GM23338 (cell line): ENCODE data around the gene GYPC. TPM values are rescaled to one million over a fixed set of nuclear protein-coding genes. Genes with fewer than 3 reads are reported as not detected.
A peak's percentile ranks its signal among the peaks of the same experiment; 100 is the strongest.

Source experiments
- ATAC-seq: fragments of 200-7000 bp; cut with Tn5 transposase; 3 replicates; pipeline ENCODE4 v1.9.1; 2020
- DNase-seq: peaks from one replicate; pipeline ENCODE4 v3.0.0-alpha.2; 2015; ENCODE audit warnings: low spot score
- H2AFZ ChIP-seq: fragments of 200-600 bp; sonication (generic); 2 replicates; pipeline ENCODE4 v1.8.0; 2016; ENCODE audit warnings: antibody characterized with exemption, mild to moderate bottlenecking, moderate library complexity
- H3F3A ChIP-seq: fragments of 200-600 bp; sonication (generic); replicated peaks from 2 replicates; pipeline ENCODE4 v1.8.0; 2017; ENCODE audit warnings: antibody characterized with exemption, mixed run types, low read depth
- H3K27ac ChIP-seq: fragments of 200-600 bp; sonication (generic); 2 replicates; pipeline ENCODE4 v1.6.1; 2016; ENCODE audit warnings: low read depth
- H3K27me3 ChIP-seq: fragments of 200-600 bp; sonication (generic); 2 replicates; pipeline ENCODE4 v1.8.0; 2016; ENCODE audit warnings: mild to moderate bottlenecking, mixed run types, moderate library complexity; ENCODE audit not compliant: insufficient read depth
- H3K36me3 ChIP-seq: fragments of 200-600 bp; sonication (generic); 2 replicates; pipeline ENCODE4 v1.8.0; 2016; ENCODE audit warnings: mild to moderate bottlenecking; ENCODE audit not compliant: insufficient read depth
- H3K4me1 ChIP-seq: fragments of 200-600 bp; sonication (generic); 2 replicates; pipeline ENCODE4 v1.8.0; 2016; ENCODE audit warnings: mild to moderate bottlenecking, moderate library complexity; ENCODE audit not compliant: insufficient read depth
- H3K4me2 ChIP-seq: fragments of 200-600 bp; sonication (generic); 2 replicates; pipeline ENCODE4 v1.7.1; 2017; ENCODE audit warnings: mixed run types
- H3K4me3 ChIP-seq: fragments of 200-600 bp; sonication (generic); 2 replicates; pipeline ENCODE4 v1.6.1; 2016; ENCODE audit warnings: mixed run types
- H3K79me2 ChIP-seq: fragments of 200-600 bp; sonication (generic); replicated peaks from 2 replicates; pipeline ENCODE4 v1.8.0; 2017; ENCODE audit warnings: mild to moderate bottlenecking; ENCODE audit not compliant: insufficient read depth
- H3K9me2 ChIP-seq: fragments of 200-600 bp; sonication (generic); 2 replicates; pipeline ENCODE4 v1.8.0; 2017; ENCODE audit not compliant: insufficient read depth
- H4K20me1 ChIP-seq: fragments of 200-600 bp; sonication (generic); replicated peaks from 2 replicates; pipeline ENCODE4 v1.8.0; 2017; ENCODE audit warnings: mild to moderate bottlenecking; ENCODE audit not compliant: insufficient read depth
- H3K27ac Mint-ChIP-seq: 2 replicates; pipeline ENCODE4 v1.8.0; 2020; ENCODE audit warnings: inconsistent platforms, mild to moderate bottlenecking, moderate library complexity, mixed read lengths
- H3K27me3 Mint-ChIP-seq: 3 replicates; pipeline ENCODE4 v1.8.0; 2022; ENCODE audit warnings: low read depth, mild to moderate bottlenecking, moderate library complexity, mixed read lengths, inconsistent platforms; ENCODE audit not compliant: insufficient read depth, poor library complexity
- H3K36me3 Mint-ChIP-seq: 3 replicates; pipeline ENCODE4 v1.8.0; 2021; ENCODE audit warnings: low read depth, mild to moderate bottlenecking, inconsistent platforms, moderate library complexity, mixed read lengths
- H3K4me1 Mint-ChIP-seq: 3 replicates; pipeline ENCODE4 v1.8.0; 2020; ENCODE audit warnings: mild to moderate bottlenecking, inconsistent platforms, mixed read lengths
- H3K4me3 Mint-ChIP-seq: 3 replicates; pipeline ENCODE4 v1.8.0; 2021; ENCODE audit warnings: moderate library complexity, mild to moderate bottlenecking, inconsistent platforms, mixed read lengths
- H3K9me3 Mint-ChIP-seq: 3 replicates; pipeline ENCODE4 v1.8.0; 2020; ENCODE audit warnings: moderate library complexity, mild to moderate bottlenecking, inconsistent platforms, mixed read lengths
- CTCF ChIP-seq, 2 experiments: fragments of 200-600 bp in 1 of 2; sonication (generic) in 1 of 2; conservative IDR thresholded peaks; 2 replicates each; pipeline versions ENCODE4 v1.5.1 to v1.6.1; 2016 to 2017; ENCODE audit warnings: antibody characterized with exemption in 2 of 2, low read depth in 2 of 2, mild to moderate bottlenecking in 2 of 2, moderate library complexity in 1 of 2
- EZH2 ChIP-seq: fragments of 200-600 bp; sonication (generic); IDR thresholded peaks from one replicate; pipeline ENCODE4 v1.8.0; 2017; ENCODE audit warnings: antibody characterized with exemption, mild to moderate bottlenecking, low read depth; ENCODE audit not compliant: unreplicated experiment
- JUNB ChIP-seq: IDR thresholded peaks from one replicate; pipeline ENCODE4 v1.6.1; 2016; ENCODE audit warnings: antibody characterized with exemption; ENCODE audit not compliant: unreplicated experiment
- NANOG ChIP-seq: IDR thresholded peaks from 2 replicates; pipeline ENCODE4 v1.6.1; 2016; ENCODE audit warnings: antibody characterized with exemption, borderline replicate concordance
- REST ChIP-seq: IDR thresholded peaks from one replicate; pipeline ENCODE4 v1.6.1; 2018; ENCODE audit warnings: antibody characterized with exemption; ENCODE audit not compliant: unreplicated experiment
- STAT1 ChIP-seq: IDR thresholded peaks from one replicate; pipeline ENCODE4 v1.6.1; 2016; ENCODE audit warnings: antibody characterized with exemption; ENCODE audit not compliant: unreplicated experiment
- ZNF114 ChIP-seq: fragments of 250-450 bp; sonication (Bioruptor Pico); IDR thresholded peaks from 2 replicates; pipeline ENCODE4 v1.5.0; 2020; ENCODE audit warnings: mild to moderate bottlenecking, moderate library complexity
- ZNF462 ChIP-seq: fragments of 250-450 bp; sonication (Bioruptor Pico); IDR thresholded peaks from 2 replicates; pipeline ENCODE4 v1.5.0; 2020; ENCODE audit warnings: mild to moderate bottlenecking, moderate library complexity
- polyA plus RNA-seq: library from polyadenylated mRNA; unstranded; fragments of >200 nt; fragmentation: Nextera tagmentation; extraction: Ambion mirVana; gene quantifications from 2 replicates; pipeline ENCODE4 v1.2.1, GENCODE V29; 2016
- total RNA-seq: library from RNA; depleted of rRNA; stranded (reverse); fragments of >200 nt; shearing (Covaris generic); gene quantifications from 2 replicates; pipeline ENCODE4 v1.2.3, GENCODE V29; 2014

The GYPC gene
- total and polyA plus RNA-seq, 2 experiments from 2014 or later, result 19.6 to 29.7 TPM

GRCh38 chr2:126699716-126700581 is 44.0 kb downstream of the GYPC start:
- TF ChIP-seq STAT1, result no peak
- peak; percentile 90; the same call in 1 of the 2 replicates for TF ChIP-seq ZNF114
- TF ChIP-seq ZNF462 (CRISPR knock-in tag), result peak; percentile 97
- TF ChIP-seq JUNB, result no peak
- Histone ChIP-seq H3F3A (no peaks in the 10 kb centered on the region), H3K79me2 (no peaks in the 10 kb centered on the region), H3K9me2 (peaks cover 12% of the 10 kb centered on the region; the same call in 1 of the 2 replicates), H3K27ac (no peak overlapping the region), H3K4me1 (peaks cover 20% of the 10 kb centered on the region), H4K20me1 (no peaks in the 10 kb centered on the region), H3K4me3 (no peak overlapping the region), H2AFZ (no peak overlapping the region), H3K36me3 (no peaks in the 10 kb centered on the region), H3K4me2 (peak overlapping the region; percentile 50; the same call in 1 of the 2 replicates), H3K27me3 (no peaks in the 10 kb centered on the region)
- Mint-ChIP-seq H3K27me3 (peaks cover 10% of the 10 kb centered on the region), H3K4me3 (no peak overlapping the region), H3K4me1 (peaks cover 27% of the 10 kb centered on the region), H3K27ac (peak overlapping the region; percentile 40), H3K9me3 (peaks cover 18% of the 10 kb centered on the region), H3K36me3 (peaks cover 24% of the 10 kb centered on the region; the same call in 2 of the 3 replicates)
- DNase-seq, result peak; percentile 28
- peak; percentile 89 for ATAC-seq

- Histone ChIP-seq H2AFZ (no peak overlapping the region), H3K79me2 (no peaks in the 10 kb centered on the region), H3F3A (no peaks in the 10 kb centered on the region), H3K36me3 (no peaks in the 10 kb centered on the region), H4K20me1 (no peaks in the 10 kb centered on the region), H3K9me2 (peaks cover 12% of the 10 kb centered on the region; the same call in 1 of the 2 replicates), H3K4me2 (peak overlapping the region; percentile 50; the same call in 1 of the 2 replicates), H3K4me1 (peaks cover 23% of the 10 kb centered on the region), H3K27me3 (no peaks in the 10 kb centered on the region), H3K27ac (no peak overlapping the region), H3K4me3 (no peak overlapping the region)
- Mint-ChIP-seq H3K27me3 (peaks cover 10% of the 10 kb centered on the region), H3K4me1 (peaks cover 30% of the 10 kb centered on the region), H3K36me3 (peaks cover 22% of the 10 kb centered on the region; the same call in 2 of the 3 replicates), H3K4me3 (no peak overlapping the region), H3K27ac (0 out of 2 replicates have a peak overlapping the region, but pooled peaks have one; percentile 40), H3K9me3 (peaks cover 18% of the 10 kb centered on the region)
- ATAC-seq (no peak), DNase-seq (no peak)
- TF ChIP-seq CTCF (conservative IDR thresholded peaks at IDR 0.05; ENCODE audit: low read depth in 2 of 2), result no peak
- TF ChIP-seq REST, result no peak
- TF ChIP-seq EZH2, result no peak
- TF ChIP-seq JUNB, result no peak
- TF ChIP-seq NANOG, result no peak
These were observed 44.7 kb downstream of the GYPC start for GRCh38 chr2:126700677-126701076.
